Right hindlimb (tissue), 1 donor: ENCODE measurements around the gene SMAD9.

ENCODE experiments used
- DNase-seq: peaks from one replicate; pipeline ENCODE4 v3.0.0-alpha.2; 2018

Gene SMAD9

DNA sequence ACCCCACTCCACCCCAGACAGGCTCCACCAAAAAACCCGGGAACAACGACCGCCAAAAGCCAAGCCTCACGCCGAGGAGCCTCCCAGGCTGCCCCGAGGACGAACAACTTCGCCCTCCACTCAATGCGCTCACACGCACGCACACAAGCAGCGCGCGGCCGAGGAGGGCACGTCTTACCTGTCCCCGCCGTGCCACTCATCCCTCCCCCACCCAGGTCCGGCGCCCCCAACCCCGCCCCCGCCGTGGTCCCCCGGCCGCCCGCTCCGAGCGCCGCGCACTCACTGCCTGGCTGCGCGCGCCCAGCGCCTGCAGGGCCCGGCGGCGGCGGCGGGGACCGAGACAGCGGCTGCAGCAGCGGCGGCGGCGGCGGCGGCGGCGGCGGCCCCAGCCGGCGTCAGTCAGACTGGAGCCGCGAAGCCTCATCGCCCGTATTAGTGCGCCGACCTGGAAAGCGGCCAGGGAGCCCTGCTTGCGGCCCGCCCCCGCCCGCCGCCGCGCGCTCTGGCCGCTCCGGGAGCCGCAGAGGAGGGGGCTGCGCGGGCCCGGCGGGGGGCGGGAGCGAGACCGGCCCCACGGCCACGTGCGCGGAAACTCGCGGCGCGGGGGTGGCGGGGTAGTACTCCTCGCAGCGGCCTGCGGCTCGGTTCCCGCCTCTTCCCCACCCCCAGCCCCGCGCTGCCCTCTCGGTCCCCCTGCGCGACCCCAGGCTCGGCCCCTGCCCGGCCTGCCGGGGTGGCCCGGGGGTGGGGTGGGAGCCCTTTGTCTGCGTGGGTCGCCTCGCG, at the start of gene SMAD9:
TSS of gene SMAD9 (minus strand) at position 406 of the 783 bp plus-strand sequence. CDS start 40,549 bp downstream, outside the sequence.
- peak; percentile 90 for DNase-seq

GRCh38 chr13:36966404-36966803, 46.4 kb upstream of the SMAD9 start:
- no peak for DNase-seq

GRCh38 chr13:36965767-36966166, 45.7 kb upstream of the SMAD9 start:
- DNase-seq, result no peak

GRCh38 chr13:36959456-36960116, 39.5 kb upstream of the SMAD9 start:
- DNase-seq, result no peak

DNA sequence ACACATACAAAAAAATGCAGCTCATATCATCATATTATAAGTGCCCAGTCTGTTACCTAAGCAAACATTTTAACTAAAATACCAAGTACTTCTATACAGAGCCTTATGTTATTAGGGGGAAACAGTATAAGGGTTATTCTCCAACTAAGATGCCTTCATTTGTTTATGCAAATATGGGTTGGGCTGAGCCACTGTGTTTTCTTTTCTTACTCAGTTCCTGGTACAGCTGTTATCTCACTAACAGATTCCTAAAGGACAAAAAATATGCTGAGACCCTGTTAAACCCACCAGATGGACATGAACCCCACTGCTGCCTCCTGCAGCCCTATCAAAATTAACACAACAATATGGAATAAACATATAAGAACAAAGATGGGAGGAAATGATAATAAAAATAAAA, 34.5 kb upstream of the SMAD9 start:
- DNase-seq, result no peak

- no peak for DNase-seq
Measured at GRCh38 chr13:36950920-36951319, 30.9 kb upstream of the SMAD9 start.

DNA sequence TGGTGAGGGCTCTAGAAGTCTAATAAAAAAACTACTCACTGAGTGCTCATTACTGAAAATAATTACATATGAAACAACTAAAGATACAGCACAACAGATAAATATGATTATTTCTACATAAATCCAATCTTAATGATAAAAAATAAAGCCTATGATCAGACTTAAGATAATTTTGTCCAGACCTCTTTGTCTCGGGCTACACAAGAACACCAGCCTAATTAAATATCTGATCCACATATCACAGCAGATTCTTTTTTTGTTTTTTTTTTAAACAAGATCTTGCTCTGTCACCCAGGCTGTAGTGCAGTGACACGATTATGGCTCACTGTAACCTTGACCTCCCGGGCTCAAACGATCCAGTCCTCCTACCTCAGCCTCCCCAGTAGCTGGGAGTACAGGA, 30.3 kb upstream of the SMAD9 start:
- DNase-seq, result no peak

DNA sequence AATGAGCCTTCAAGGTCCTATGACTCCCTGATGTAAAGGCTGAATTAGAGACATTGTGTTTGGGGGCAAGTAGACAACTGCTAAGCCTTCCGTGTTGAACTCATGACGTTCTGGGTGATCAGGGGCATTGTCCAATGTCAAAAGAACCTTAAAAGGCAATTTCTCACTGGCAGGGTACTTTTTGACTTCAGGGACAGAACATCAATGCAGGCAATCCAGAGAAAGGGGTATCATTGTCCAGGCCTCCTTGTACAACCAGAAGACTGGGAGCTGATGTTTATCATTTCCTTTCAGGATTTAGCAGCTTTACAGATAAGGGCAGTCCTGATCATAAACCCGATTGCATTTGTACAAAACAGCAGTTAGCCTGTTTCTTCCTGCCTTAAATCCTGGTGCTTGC, 25.0 kb upstream of the SMAD9 start:
- DNase-seq, result no peak

DNA sequence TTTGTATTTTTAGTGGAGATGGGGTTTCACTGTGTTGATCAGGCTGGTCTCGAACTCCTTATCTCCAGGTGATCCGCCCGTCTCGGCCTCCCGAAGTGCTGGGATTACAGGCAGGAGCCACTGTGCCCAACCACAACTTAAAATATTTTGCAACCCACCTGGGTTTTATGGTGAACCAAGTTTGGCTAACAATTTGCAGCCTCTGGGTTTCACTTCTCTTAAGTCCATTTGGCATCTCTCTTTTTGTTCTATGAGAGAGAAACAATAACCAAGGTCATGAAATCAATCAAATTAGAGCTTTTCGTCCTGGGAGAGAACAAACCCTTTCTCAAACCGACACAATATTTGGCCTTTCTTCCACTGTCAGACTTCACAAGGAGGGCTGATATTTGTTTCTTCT, 5.6 kb upstream of the SMAD9 start:
- no peak for DNase-seq

- no peak for DNase-seq
Measured at GRCh38 chr13:36924001-36924400, 4.0 kb upstream of the SMAD9 start.

GRCh38 chr13:36921631-36922301, 1.7 kb upstream of the SMAD9 start:
- DNase-seq, result peak; percentile 33

DNA sequence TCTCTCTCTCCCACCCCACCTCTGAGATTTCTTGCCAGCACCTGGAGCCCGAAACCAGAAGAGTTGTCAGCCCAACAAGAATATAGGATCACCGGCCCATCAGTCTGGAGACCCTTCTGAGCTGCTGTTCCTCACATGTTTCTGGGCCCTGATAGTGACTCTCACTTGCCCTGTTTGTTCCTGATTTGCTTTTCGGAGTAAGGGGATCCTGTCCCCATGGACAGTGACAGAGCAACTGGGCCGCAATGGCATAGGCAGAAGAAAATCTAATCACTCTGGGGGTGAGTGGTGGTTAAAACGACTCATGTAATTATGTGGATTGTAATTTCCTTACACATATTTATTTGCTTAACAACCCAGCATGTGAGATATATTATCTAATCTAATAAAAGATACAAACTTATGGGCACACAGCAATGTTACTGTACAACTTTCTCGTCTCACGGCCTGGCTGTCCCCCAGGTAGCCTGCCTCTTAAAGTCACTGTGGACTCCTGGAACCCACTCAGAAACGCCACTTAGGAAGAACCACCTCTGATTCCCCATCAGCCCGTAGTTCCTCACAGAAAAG, 663 bp upstream of the SMAD9 start:
- DNase-seq, result no peak

DNA sequence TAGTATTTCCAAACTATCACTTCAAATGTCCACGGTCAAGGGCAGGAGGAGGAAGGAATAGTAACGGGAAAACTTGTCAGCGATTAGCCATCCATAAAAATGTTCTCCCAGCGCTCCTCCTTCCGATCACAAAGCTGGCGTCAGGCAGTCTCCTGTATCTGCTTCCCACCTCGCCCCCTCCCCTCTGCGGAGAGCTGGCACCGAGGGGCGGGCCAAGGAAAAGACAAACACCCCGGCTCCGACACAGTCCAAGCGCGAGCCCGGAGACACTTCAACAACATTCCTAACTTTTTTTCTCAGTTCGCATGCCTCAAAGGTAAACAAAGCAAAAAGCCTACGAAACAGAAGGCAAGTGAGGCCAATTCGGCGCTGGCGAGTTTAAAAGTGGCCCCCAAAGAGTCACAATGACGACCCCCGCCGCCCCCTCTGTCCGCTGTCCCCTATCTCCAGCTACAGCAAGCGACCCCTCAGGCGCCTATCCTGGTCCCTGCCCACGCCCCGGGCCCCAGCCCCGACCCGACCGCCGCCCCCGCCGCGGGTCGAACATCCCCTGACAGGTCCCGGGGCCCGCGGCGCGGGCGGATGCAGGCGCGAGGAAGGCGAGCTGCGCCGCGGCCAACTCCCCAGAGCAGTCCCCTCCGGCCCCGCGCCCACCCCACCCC, 736 bp downstream of the SMAD9 start:
- peak; percentile 84 for DNase-seq

- peak; percentile 51 for DNase-seq
Measured at GRCh38 chr13:36918246-36919131, 1.5 kb downstream of the SMAD9 start.

DNA sequence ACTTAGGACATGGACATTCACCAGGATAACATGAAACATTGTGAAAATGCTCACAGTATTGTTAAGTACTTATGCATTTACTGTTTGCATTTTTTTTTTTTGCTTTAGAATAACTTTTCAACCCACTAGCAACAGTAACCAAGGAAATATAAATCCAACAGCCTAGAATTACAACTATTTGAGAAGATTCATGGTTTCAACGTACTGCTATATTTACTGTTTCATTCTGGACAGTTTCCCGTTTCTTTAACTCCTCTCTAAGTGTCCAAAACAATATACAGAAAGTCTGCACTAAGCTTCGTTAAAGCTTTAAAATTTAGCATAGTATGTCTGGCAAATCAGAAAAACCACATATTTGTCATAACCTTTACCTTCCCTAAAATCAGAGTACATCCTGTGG, 2.7 kb downstream of the SMAD9 start:
- no peak for DNase-seq

DNA sequence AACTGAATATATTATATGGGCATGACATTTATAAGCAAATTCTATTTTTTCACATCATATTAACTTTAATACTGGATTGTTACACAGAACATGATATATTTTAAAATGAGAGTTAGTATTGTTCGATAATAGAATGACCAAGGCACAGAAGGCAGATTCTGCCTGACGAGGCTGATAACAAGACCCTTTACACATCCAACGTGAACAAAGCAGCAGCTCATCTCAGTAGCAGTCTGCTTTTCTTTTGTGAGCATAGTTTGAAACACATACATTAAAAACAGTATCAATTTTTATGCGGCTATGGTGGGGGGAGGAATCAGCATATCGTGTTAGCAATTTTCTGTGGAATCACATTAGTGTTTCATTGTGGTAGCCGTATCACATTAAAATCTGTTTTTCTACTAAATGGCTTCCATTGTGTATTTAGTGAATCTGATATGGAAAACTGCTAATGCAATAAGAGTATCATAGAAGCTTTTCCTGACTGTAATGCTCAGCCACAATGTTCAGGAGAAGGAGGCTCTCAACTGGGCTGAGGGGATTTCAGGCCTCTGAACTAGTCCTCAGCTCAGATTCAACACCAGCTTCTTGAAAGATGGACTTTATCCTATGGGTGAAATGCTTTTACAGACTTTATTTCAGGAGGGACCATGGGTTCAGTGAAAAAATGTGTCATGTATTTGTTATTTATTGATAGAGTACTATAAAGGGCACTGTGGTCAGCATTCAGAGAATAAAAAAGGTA, 4.0 kb downstream of the SMAD9 start:
- no peak for DNase-seq

GRCh38 chr13:36915106-36915505, 4.9 kb downstream of the SMAD9 start:
- DNase-seq, result no peak

- DNase-seq, result no peak
Measured at GRCh38 chr13:36914648-36915047, 5.4 kb downstream of the SMAD9 start.

- no peak for DNase-seq
Measured at GRCh38 chr13:36913463-36913862, 6.6 kb downstream of the SMAD9 start.

DNA sequence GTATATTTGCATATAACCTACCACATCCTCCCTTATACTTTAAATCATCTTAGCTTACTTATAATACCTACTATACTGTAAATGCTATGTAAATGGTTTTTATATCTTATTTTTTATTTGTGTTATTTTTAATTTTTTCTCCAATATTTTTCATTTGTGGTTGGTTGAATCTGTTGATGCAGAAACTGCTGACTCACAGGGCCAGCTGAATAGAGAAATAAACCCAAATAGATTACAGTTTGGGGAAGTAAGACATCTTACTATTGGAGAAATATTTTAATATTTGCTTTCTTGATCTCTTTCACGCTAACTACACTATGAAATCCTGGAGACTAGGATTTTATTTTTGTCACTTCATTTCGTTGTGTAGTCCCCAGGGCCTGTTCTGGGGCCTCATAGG, 7.1 kb downstream of the SMAD9 start:
- DNase-seq, result no peak

GRCh38 chr13:36912369-36912768, 7.7 kb downstream of the SMAD9 start:
- DNase-seq, result no peak
